Stimulated activated naive CD8-positive, alpha-beta T cell treated with anti-CD3 and anti-CD28 coated beads, Interleukin-15, Interleukin-2, amounts not matched to agents 100 U/mL and 50 U/mL, for 24 hours (primary cell): ENCODE results near the gene NFKBIE.

ENCODE experiments used
- ATAC-seq: fragments of 150-1000 bp; cut with Tn5 transposase; one replicate; pipeline ENCODE4 v1.10.0; 2021
- DNase-seq: peaks from one replicate; pipeline ENCODE4 v3.0.0; 2021

Gene NFKBIE

GRCh38 chr6:44226368-44227147, 38.8 kb downstream of the NFKBIE start:
- ATAC-seq (no peak), DNase-seq (no peak)

GRCh38 chr6:44225579-44226325, 39.6 kb downstream of the NFKBIE start:
- no peak for ATAC-seq

GRCh38 chr6:44224965-44225305, 40.4 kb downstream of the NFKBIE start:
- no peak for ATAC-seq
- no peak for DNase-seq

More at GRCh38 chr6:44225579-44226325, 39.6 kb downstream of the NFKBIE start:
- DNase-seq: no peak

DNA sequence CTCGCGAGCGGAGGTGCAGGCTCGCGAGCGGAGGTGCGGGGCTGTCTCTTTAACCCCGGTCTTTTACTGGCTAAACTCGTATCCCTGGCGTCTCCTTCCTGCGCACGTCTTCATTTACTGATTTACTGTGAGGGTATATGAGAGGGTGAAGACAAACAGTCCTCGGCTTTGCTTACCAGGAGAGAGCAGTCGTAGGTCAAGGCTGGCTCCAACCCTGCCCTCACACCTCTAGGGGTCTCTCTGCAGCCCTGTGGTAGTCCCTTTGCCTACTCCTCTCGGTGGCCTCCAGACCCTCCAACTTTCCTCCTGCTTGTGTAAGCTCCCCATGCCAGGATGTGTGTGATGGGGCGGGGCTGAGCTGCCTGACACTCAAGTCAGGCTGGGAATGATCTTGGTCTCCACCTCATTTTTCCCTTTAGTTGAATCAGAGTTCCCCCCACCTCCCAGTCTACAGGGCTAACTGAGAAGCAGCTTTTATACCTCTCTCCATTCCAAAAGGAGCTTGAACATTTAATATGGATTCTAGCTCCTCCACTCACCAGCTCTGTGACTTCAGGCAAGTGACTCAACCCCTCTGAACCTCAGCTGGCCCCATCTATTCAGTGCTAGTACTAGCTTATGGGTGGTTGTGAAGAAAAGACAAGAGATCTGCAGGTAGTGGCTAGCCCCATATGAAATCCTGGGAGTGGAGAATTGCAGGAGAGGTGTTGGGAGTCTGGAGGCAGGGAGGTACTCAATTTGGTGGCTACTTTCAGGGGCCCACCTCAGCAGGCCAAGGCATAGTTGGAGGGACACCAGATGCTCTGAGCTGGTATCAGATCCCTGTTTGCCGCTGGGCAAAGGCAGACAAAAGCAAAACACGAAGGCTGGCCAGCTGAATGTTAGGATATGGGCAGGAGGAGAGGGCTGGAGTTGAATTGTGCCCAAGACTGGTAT, 41.1 kb downstream of the NFKBIE start:
- DNase-seq (peak; percentile 24), ATAC-seq (no peak)

- peak; percentile 91 for DNase-seq
- ATAC-seq: peak; percentile 70
Measured at GRCh38 chr6:44223319-44224028, 41.9 kb downstream of the NFKBIE start, which contains the start of gene SLC29A1. Gene SLC29A1 (plus strand): TSS chr6:44223595. CDS start chr6:44227314, 3,719 bp downstream.

GRCh38 chr6:44222486-44223318, 42.6 kb downstream of the NFKBIE start:
- DNase-seq (peak; percentile 38), ATAC-seq (peak; percentile 11)

DNA sequence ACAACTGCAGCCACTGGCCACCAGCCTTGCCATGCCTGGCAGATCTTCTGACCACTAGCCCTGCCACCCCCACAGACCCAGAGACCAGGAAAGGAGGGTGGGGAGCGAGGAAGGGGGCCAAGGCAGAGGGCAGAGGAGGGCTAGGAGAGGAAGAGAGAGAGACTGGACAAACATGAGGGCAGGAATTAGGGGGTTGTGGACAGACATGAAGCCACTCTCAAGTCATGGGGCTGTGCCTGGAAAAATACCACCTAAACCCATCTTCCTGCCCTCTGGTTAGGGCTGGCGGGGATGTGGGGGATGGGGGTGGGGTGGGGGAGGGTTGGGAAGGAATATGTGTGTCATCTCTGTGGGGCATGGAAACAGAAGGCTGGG, 43.4 kb downstream of the NFKBIE start:
- DNase-seq (no peak), ATAC-seq (no peak)

DNA sequence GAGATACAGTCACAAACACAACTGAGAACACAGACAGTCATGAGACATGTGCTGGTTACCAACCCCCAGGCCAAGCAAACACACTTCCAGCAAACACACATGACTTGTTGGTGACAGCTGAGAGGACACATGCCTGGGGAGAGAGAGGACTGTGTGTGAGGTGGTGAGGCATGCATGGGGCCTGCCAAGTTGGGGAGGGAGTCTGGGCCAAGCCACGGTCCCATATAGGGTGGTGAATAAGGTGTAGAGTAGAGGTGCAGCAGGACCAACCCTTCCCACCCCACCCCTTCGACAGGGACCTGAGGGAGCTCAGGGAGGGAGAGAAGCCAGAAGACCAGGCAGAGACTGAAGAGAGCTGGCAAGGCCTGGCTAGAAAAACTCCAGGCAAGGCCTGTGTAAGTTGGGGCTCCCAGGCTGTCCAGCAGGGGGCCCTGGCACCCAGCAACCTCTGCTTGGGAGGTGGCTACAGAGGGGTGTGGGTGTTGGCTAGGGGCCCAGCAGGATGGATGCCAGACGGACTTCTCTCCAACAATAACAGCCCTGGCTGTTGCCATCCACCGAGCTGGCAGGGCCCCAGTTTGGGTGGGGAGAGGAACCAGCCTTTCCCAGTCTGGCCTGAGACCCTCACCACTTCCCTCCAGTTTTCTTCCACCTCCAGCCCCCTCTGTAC, 43.9 kb downstream of the NFKBIE start:
- peak; percentile 55 for ATAC-seq
- peak; percentile 81 for DNase-seq

- ATAC-seq: no peak
Measured at GRCh38 chr6:44220913-44221290, 44.4 kb downstream of the NFKBIE start.

GRCh38 chr6:44219815-44220784, 45.3 kb downstream of the NFKBIE start:
- DNase-seq: no peak
- no peak for ATAC-seq

More at GRCh38 chr6:44220913-44221290, 44.4 kb downstream of the NFKBIE start:
- DNase-seq: no peak

GRCh38 chr6:44219053-44219814, 46.1 kb downstream of the NFKBIE start:
- ATAC-seq: no peak
- peak; percentile 48 for DNase-seq

GRCh38 chr6:44217332-44218143, 47.8 kb downstream of the NFKBIE start:
- no peak for ATAC-seq
- DNase-seq: no peak

GRCh38 chr6:44216677-44217331, 48.5 kb downstream of the NFKBIE start, which contains the start of gene MYMX:
Gene MYMX (plus strand): TSS chr6:44216926. CDS start chr6:44217472, 546 bp downstream.
- ATAC-seq (no peak), DNase-seq (no peak)

DNA sequence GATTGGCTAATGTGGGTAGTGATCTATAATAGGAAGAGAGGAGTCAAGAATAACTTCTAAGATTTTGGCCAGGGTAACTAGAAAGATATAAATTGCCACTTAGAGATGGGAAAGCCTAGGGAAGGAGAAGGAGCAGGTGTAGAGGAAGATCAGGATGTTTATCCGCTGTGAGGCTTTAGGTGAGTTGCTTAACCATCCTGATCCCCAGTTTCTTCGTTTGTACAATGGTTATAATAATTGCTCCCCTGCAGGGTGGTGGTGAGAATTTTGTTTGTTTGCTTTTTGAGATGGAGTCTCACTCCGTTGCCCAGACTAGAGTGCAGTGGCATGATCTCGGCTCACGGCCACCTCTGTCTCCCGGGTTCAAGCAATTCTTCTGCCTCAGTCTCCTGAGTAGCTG, 51.0 kb downstream of the NFKBIE start:
- DNase-seq (no peak), ATAC-seq (no peak)

- DNase-seq (no peak), ATAC-seq (no peak)
Measured at GRCh38 chr6:44211284-44211683, 54.1 kb downstream of the NFKBIE start.
